ENCODE results near the gene ST6GALNAC4.

ST6GALNAC4 gene

DNA sequence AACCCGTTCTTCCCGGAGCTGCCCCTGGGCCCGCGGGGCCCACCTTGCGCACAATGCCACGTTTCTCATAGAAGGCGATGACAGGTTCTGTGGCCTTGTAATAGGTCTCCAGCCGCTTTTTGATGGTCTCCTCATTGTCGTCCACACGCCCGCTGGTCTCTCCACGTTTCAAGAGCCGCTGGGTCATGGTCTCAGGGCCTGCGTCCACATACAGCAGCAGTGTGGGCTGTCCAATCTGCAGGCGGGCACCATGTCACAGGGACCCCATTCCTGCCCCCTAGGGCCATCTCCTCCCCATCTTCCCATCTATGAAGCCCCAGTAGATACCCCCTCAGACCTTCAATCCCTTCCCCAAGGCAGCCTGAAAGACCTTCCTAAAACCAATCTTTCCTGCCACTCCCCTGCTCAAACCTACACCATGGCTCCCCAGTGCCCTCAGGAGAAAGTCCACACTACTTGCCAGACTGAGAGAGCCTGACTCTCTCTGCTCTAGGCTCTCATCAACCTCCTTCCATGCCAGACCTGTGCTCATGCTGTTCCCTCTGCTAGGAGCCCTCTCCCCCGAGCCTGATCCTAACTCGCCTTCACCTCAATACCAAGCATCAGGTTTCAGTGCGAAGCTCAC, 48.5 kb downstream of the ST6GALNAC4 start:
- no peak for DNase-seq

DNA sequence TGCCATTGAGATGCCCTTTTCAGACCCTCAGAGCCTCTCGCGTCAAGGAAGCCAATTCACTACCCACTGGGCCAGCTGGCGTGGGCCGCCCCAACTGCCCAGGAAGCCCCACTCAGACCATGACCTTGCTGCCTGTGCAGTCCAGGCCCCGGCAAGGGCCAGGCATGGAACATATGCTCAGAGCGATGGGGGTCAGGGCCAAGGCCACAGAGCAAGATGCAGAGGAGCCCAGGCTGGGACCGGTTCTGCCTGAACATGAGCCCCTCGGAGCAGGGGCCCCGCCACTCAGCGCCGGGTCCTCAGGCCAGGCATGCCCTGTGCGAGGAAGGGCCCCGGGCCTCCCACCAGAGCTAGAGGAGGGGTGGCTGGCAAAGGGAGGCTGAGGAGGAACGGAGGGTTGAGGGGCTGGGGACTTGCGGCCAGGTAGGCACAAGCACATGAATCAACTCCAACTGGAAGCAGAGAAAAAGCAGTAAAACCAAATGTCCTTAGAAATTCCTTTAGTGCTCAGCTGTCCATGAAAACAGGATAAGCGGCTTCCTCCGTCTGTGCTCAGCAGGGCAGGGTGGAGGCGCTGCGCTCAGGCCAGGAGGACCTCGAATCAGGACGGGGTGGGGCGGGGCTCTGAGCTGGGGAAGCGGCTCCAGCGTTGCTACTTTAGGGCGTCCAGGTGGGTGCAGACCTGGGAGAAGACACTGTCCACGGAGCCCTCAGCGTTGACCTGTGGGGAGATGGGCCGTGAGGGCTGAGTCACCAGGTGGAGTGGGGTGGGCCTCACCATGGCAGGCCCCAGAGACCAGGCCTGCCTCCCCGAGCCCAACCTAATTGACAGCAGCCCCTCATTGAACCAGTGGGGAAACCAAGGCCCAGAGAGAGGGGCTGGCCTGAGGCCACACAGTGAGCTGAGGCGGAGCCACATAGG, 49.2 kb downstream of the ST6GALNAC4 start:
- DNase-seq: no peak

DNA sequence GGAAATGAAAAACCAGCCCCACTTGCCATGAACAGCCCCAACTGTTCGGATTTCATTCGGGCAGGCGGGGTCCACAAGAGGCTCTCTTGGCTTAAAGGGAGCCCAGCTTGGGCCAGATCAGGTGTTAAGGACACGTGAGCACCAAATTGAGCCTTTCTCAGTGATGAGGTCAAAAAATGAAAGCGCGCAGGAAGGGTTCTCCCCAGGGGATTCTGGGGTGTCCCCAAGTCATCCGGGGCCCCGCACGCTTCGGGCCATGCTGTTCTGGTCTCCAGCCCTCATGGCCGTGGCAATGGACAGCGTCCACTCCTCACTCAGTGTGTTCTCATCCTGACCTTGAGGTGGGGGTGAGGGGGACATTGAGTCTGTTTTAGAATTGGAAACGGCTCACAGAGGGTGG, 50.3 kb downstream of the ST6GALNAC4 start:
- DNase-seq: no peak

DNA sequence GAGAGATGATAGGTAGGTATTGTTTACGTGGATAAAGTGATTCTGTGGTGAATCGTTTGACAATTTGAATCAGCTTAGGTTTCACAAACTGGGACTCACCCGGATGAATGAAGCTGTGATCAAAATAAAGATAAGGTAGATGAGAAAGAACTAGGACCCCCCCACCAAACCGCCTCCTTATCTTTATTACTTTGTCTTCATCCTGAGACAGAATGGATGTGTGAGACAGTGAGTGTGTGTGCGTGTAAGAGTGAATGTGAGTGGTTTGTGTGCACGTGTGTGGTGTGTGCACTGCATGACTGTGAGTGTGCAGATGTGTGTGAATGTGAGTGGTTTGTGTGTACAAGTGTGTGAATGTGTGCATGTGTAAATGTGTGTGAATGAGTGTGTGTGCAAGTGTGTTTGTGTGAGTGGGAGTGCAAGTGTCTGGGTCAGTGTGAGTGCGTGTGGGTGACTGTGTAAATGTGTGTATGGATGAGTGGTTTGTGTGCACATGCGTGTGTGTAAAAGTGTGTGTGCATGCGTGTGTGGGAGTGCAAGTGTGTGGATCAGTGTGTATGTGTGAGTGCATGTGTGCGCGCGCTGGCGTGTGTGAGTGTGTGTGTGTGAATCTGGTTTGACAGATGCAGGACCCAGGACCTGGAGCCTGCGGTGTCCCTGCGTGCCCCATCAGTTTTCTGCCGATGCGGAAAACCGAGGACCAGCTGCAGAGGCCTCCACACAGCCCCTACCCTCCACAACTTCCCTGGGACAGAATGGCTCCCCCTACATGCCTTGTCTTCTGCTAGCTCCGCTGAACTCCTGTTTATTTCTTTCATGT, 51.0 kb downstream of the ST6GALNAC4 start:
- no peak for DNase-seq

DNA sequence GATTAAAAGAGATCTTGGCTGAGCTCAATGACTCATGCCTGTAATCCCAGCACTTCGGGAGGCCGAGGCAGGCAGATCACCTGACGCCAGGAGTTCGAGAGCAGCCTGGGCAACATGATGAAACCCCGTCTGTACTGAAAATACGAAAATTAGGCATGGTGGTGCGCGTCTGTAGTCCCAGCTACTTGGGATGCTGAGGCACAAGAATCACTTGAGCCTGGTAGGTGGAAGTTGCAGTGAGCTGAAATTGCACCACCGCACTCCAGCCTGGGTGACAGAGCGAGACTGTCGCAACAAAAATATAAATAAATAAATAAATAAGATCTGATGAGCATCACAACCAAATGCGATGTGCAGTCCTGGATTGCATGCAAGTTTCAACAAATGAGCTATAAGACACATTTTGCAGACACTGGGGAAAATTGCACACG, 53.6 kb downstream of the ST6GALNAC4 start:
- no peak for DNase-seq

DNA sequence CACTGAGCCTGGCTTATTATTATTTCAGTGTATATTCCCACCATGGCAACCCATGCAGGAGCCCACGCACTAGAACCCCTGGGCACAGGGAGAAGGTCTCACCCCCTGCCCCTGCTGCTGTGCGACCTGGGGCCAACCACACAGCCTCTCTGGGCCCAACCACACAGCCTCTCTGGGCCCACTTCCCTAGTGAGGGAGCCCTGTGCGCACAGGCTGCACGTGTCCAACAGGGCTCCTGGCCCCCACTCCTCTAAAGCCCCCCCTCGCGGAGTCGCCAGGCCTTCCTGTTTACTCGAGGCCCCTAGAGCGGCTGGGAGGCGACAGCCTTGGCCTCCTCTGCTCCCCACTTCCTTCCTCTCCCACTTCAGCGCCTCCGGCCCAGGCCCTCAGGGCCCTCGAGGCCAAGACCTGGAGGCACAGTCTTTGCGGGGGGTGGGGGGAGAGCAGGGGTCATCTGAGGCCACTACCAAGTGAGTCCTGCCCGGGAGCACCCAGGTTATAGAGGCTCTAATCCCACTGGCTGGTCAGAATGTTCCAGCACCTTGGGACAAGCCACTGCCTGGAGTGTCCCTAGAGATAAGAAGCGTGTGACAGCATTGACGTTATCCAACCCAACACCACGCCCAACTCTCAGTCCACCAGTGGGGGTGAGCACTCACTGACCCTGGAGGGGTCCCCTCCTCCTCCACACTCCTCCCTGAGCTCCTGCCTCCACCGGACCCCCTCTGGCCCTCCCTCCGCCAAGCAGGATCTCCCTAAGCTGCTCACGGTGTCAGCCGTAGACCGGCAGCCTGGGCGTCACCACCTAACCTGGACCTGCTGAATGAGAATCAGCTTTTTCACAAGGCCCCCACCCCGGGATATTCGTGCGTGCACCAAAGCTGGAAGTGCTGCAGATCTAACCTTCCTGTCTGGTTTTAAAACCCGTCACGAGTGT, 54.5 kb downstream of the ST6GALNAC4 start:
- no peak for DNase-seq

DNA sequence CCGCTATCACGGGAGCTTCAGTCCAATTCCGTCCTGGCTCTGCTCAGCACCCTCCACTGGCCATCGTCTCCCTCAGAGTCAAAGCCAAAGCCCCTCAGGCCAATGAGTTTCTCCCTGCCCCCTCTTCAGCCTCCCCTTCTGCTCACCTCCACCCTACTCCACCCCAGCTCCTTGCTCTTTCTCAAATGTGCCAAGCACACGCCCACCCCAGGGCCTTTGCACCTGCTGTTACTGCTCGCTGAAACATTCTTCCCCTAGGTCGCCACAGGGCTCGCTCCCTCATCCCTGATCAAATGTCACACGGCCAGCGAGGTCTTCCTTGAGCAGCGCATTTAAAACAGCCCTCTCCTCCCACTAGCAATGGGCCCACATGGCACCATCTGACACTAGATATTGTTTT, 56.1 kb downstream of the ST6GALNAC4 start:
- DNase-seq: no peak

DNA sequence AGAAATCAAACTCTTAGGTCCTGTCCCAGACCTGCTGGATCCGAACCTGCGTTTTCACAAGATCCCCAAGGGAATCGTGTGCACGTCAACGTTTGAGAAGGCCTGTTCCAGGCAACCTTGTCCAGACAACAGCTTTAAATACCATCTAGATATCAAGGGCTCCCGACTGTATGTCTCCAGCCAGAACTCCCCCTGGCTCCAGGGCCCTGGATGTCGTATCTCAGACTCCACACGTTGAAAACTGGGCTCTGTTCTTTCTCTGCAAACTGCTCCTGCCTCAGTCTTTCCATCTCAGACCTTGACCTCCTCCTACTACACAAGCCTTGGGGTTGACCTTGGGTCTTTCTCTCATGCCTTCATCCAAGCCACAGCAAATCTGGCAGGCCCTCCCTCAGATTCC, 56.6 kb downstream of the ST6GALNAC4 start:
- DNase-seq: no peak

DNA sequence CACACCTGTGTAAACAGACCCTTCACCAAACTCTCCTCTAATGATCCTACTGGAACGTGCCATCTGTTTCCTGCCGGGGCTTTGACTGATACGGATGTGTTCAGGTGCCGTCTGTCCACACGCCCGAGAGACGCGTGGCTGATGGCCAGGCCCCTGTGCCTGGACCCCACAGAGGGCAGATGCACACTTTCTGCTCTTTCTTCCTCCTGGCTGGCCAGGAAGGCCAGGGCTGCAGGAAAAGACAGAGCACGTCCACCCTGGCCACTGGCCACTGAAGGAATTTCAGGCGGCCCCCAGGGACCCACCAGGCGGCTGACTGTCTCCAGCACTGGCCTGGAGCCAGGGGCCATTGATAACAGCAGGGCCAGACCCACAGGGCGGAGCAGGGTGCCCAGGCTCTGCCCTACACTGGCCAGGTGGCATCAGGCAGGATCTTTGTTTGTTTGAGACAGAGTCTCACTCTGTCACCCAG, 58.8 kb downstream of the ST6GALNAC4 start:
- DNase-seq: no peak
